HCT116 (cell line): ENCODE measurements around the gene ALX4. TPM values are rescaled to one million over a fixed set of nuclear protein-coding genes. Genes with fewer than 3 reads are reported as not detected.

ENCODE experiments used
- ATAC-seq: fragments of 200-7000 bp; cut with Tn5 transposase; 2 replicates; pipeline ENCODE4 v1.9.1; 2020; ENCODE audit warnings: mild to moderate bottlenecking, moderate library complexity
- BruUV-seq: library from RNA; stranded (reverse); fragments of 400-500 nt; replicated peaks from 2 replicates; lab custom pipeline; 2021; lab: Mats Ljungman, UMichigan
- CTCF ChIA-PET: fragments of 300-600 bp; sonication (Branson Sonifier 250); formaldehyde crosslinking; loops from one replicate; lab custom pipeline; 2021; ENCODE audit warnings: antibody characterized with exemption; lab: Charles Lee
- POLR2A ChIA-PET: fragments of 300-600, 350-600 bp; sonication (Branson Sonifier 250); formaldehyde crosslinking; loops from one replicate; lab custom pipeline; 2021; ENCODE audit warnings: antibody characterized with exemption; lab: Charles Lee
- RAD21 ChIA-PET, 2 experiments: fragments of 300-600 bp; sonication (Branson Sonifier 250); formaldehyde crosslinking; loops; one replicate each; lab custom pipeline; 2023; ENCODE audit warnings: low total read pairs in 2 of 2; ENCODE audit not compliant: uncharacterized antibody in 2 of 2, unreplicated experiment in 2 of 2, low non-redundant PET in 1 of 2; lab: Charles Lee
- DNase-seq: peaks from one replicate; pipeline ENCODE4 v3.0.0-alpha.2; 2010; ENCODE audit warnings: low read depth, low spot score
- H2AFZ ChIP-seq: fragments of 200-600 bp; shearing (Covaris generic), sonication (generic); 2 replicates; pipeline ENCODE4 v1.6.1; 2017; ENCODE audit warnings: low read depth, mixed run types, mixed read lengths, antibody characterized with exemption, low read length; ENCODE audit not compliant: poor library complexity, severe bottlenecking
- H3K27ac ChIP-seq: 2 replicates; pipeline ENCODE4 v1.5.1; 2012; ENCODE audit warnings: low read depth, low read length
- H3K27me3 ChIP-seq: fragments of 200-600 bp; sonication (generic); 2 replicates; pipeline ENCODE4 v1.6.1; 2016; ENCODE audit warnings: mixed run types, low read length, mixed read lengths; ENCODE audit not compliant: insufficient read depth
- H3K36me3 ChIP-seq, 2 experiments: fragments of 200-500 bp in 1 of 2; fragments of 200-600 bp in 1 of 2; sonication (Bioruptor generic) in 1 of 2; sonication (generic) in 1 of 2; 2 replicates each; pipeline versions ENCODE4 v1.5.1 to v1.6.1; 2014 to 2016; ENCODE audit warnings: low read length in 2 of 2, inconsistent platforms in 1 of 2, mixed read lengths in 1 of 2, mixed run types in 1 of 2; ENCODE audit not compliant: insufficient read depth in 2 of 2, control insufficient read depth in 1 of 2
- H3K4me1 ChIP-seq, 2 experiments: fragments of 200-600 bp in 1 of 2; sonication (generic) in 1 of 2; 2 replicates each; pipeline versions ENCODE4 v1.5.1 to v1.6.1; 2012 to 2017; ENCODE audit warnings: low read length in 2 of 2, inconsistent platforms in 1 of 2, mild to moderate bottlenecking in 1 of 2, mixed read lengths in 1 of 2, mixed run types in 1 of 2, moderate library complexity in 1 of 2; ENCODE audit not compliant: insufficient read depth in 2 of 2, control insufficient read depth in 1 of 2
- H3K4me2 ChIP-seq: fragments of 200-600 bp; sonication (generic); 2 replicates; pipeline ENCODE4 v1.6.1; 2017; ENCODE audit warnings: mixed run types, low read length, mixed read lengths
- H3K4me3 ChIP-seq, 2 experiments: fragments of 200-600 bp in 1 of 2; sonication (generic) in 1 of 2; replicated peaks in 1 of 2; 2 replicates each; pipeline ENCODE4 v1.5.1; 2011 to 2016; ENCODE audit warnings: low read length in 2 of 2, control low read depth in 1 of 2, low read depth in 1 of 2, mild to moderate bottlenecking in 1 of 2, mixed read lengths in 1 of 2, mixed run types in 1 of 2
- H3K79me2 ChIP-seq: fragments of 200-600 bp; sonication (generic); 2 replicates; pipeline ENCODE4 v1.6.1; 2017; ENCODE audit warnings: mild to moderate bottlenecking, mixed run types, low read length, moderate library complexity, mixed read lengths; ENCODE audit not compliant: insufficient read depth
- H3K9ac ChIP-seq: fragments of 200-600 bp; sonication (generic); 2 replicates; pipeline ENCODE4 v1.6.1; 2016; ENCODE audit warnings: low read length, mixed read lengths
- H3K9me2 ChIP-seq: fragments of 200-600 bp; sonication (generic), shearing (Covaris generic); 2 replicates; pipeline ENCODE4 v1.6.1; 2017; ENCODE audit warnings: mixed run types, mild to moderate bottlenecking, moderate library complexity; ENCODE audit not compliant: insufficient read depth
- H3K9me3 ChIP-seq, 2 experiments: fragments of 200-500 bp in 1 of 2; fragments of 200-600 bp in 1 of 2; sonication (Bioruptor generic) in 1 of 2; sonication (generic) in 1 of 2; 2 replicates each; pipeline ENCODE4 v1.6.1; 2014 to 2017; ENCODE audit warnings: low read length in 2 of 2, mixed read lengths in 2 of 2, inconsistent platforms in 1 of 2, low read depth in 1 of 2, mild to moderate bottlenecking in 1 of 2, mixed run types in 1 of 2, moderate library complexity in 1 of 2; ENCODE audit not compliant: control insufficient read depth in 1 of 2, insufficient read depth in 1 of 2
- H4K20me1 ChIP-seq: fragments of 200-600 bp; sonication (generic), shearing (Covaris generic); 2 replicates; pipeline ENCODE4 v1.6.1; 2017; ENCODE audit warnings: mixed run types, mild to moderate bottlenecking, moderate library complexity; ENCODE audit not compliant: insufficient read depth
- CEBPB ChIP-seq: IDR thresholded peaks from 2 replicates; pipeline ENCODE4 v1.6.1; 2012; ENCODE audit warnings: low read depth
- ELF1 ChIP-seq: IDR thresholded peaks from 2 replicates; pipeline ENCODE4 v1.6.1; 2012; ENCODE audit warnings: low read depth, borderline replicate concordance
- EZH2phosphoT487 ChIP-seq: fragments of 200-600 bp; IDR thresholded peaks from 2 replicates; pipeline ENCODE4 v1.6.1; 2018; ENCODE audit warnings: antibody characterized with exemption, borderline replicate concordance
- FOSL1 ChIP-seq: IDR thresholded peaks from 2 replicates; pipeline ENCODE4 v1.6.1; 2012; ENCODE audit warnings: low read depth
- JUND ChIP-seq: IDR thresholded peaks from 2 replicates; pipeline ENCODE4 v1.6.1; 2012
- POLR2A ChIP-seq: IDR thresholded peaks from 2 replicates; pipeline ENCODE4 v1.7.0; 2011; ENCODE audit warnings: borderline replicate concordance; ENCODE audit not compliant: insufficient read depth, insufficient read length; ENCODE audit errors: extremely low read depth
- POLR2AphosphoS5 ChIP-seq: IDR thresholded peaks from 2 replicates; pipeline ENCODE4 v1.6.1; 2011; ENCODE audit warnings: mild to moderate bottlenecking, low read depth, low read length, moderate library complexity
- SP1 ChIP-seq: IDR thresholded peaks from 2 replicates; pipeline ENCODE4 v1.6.1; 2012; ENCODE audit warnings: low read depth
- TCF7L2 ChIP-seq: IDR thresholded peaks from 2 replicates; pipeline ENCODE4 v1.7.0; 2011; ENCODE audit warnings: borderline replicate concordance, inconsistent platforms; ENCODE audit not compliant: insufficient read depth, insufficient read length; ENCODE audit errors: extremely low read depth
- YY1 ChIP-seq: IDR thresholded peaks from 2 replicates; pipeline ENCODE4 v1.6.1; 2011; ENCODE audit warnings: low read length, low read depth, moderate library complexity, mild to moderate bottlenecking; ENCODE audit not compliant: insufficient replicate concordance; ENCODE audit errors: extremely low read depth
- intact Hi-C: fragments of 100-400 bp; cut with micrococcal nuclease; formaldehyde crosslinking; loops from 2 replicates; pipeline ENCODE4 v1.10.0; 2022
- total RNA-seq: library from RNA; stranded (reverse); gene quantifications from one replicate; pipeline ENCODE4 v1.2.1, GENCODE V29; 2021; ENCODE audit not compliant: unreplicated experiment

Gene ALX4
- total RNA-seq, 1 experiment from 2014 or later, result not detected

DNA sequence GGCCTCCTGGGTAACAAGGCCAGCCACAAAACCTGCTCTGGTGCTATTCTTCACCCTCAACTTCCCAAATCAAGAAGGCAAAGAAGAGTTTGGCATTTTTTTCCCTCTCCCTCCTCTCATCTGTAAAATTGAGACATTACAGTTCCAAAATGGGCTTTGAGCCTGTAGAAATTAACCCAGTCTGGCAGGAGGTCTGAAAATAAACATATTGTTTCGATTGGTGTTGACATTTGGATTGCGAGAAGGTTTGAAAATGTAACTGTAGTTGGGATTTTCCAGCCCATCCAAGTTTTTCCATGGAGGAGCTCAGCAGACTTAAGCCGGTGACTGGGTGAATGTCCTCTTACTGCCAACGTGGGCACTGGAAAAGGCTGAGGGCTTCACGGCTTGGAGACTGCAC, 35.0 kb upstream of the ALX4 start:
- ChIA-PET RAD21 (no interaction called here), POLR2A (no interaction called here)
- no peak overlapping the region for H3K27ac ChIP-seq
- BruUV-seq, result no TSS peak
- H3K9me2 ChIP-seq, result no peaks in the 10 kb centered on the region
- no peak overlapping the region for H3K4me2 ChIP-seq
- no peaks in the 10 kb centered on the region for H4K20me1 ChIP-seq
- no peaks in the 10 kb centered on the region for H3K9me3 ChIP-seq
- intact Hi-C loops, result no loop called here
- no peaks in the 10 kb centered on the region for H3K4me1 ChIP-seq
- no peaks in the 10 kb centered on the region for H3K36me3 ChIP-seq
- ATAC-seq, result no peak
- no peak overlapping the region for H3K4me3 ChIP-seq
- DNase-seq, result no peak
- H2AFZ ChIP-seq, result no peak overlapping the region
- H3K79me2 ChIP-seq, result no peaks in the 10 kb centered on the region
- no peak for TF ChIP-seq TCF7L2
- TF ChIP-seq SP1, result no peak
- no peak for TF ChIP-seq ELF1
- no peak for TF ChIP-seq CEBPB
- TF ChIP-seq, all 23 proteins: peak for 0
- Histone ChIP-seq H3K9ac (no peak overlapping the region), H3K27me3 (no peaks in the 10 kb centered on the region)
- CTCF ChIA-PET, result no interaction called here

DNA sequence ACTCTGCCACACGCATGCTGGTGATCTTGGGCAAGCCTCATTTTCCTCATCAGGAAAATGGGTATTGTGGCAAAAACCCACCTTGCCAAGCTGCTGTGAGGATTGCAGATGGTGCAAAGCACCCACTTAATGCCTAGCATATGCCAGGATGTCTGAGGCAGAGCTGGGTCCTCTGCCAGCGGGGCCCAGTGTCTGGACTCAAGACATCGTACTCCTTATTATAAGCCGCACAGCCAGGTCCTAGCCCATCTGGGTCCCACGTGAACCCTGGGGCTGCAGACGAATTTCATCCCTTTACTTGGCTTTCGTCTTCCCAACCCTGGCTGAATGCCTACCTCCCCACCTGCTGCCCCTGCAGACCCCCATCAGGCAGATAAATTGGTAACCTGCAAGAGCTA, 34.5 kb upstream of the ALX4 start:
- RAD21 ChIA-PET, result no interaction called here
- no peak for TF ChIP-seq TCF7L2
- TF ChIP-seq FOSL1, result no peak
- TF ChIP-seq CEBPB, result no peak
- TF ChIP-seq POLR2A, result no peak
- TF ChIP-seq EZH2phosphoT487, result no peak
- no peak for TF ChIP-seq YY1
- TF ChIP-seq POLR2AphosphoS5, result no peak
- TF ChIP-seq JUND, result no peak
- POLR2A ChIA-PET, result no interaction called here
- H2AFZ ChIP-seq, result no peak overlapping the region
- H3K36me3 ChIP-seq, result no peaks in the 10 kb centered on the region
- H4K20me1 ChIP-seq, result no peaks in the 10 kb centered on the region
- no peaks in the 10 kb centered on the region for H3K9me2 ChIP-seq
- no peaks in the 10 kb centered on the region for H3K4me1 ChIP-seq
- H3K4me2 ChIP-seq, result no peak overlapping the region
- no peak overlapping the region for H3K9ac ChIP-seq
- H3K27me3 ChIP-seq, result no peaks in the 10 kb centered on the region
- CTCF ChIA-PET, result interaction anchor here (1.4 kb wide), 1 partner anchor 59 kb away, joined by 3 read pairs; no protein-coding TSS in a partner anchor
- intact Hi-C loops, result no loop called here
- BruUV-seq, result no TSS peak
- DNase-seq (no peak), ATAC-seq (no peak)
- H3K27ac ChIP-seq, result no peak overlapping the region
- H3K9me3 ChIP-seq, result no peaks in the 10 kb centered on the region
- H3K79me2 ChIP-seq, result no peaks in the 10 kb centered on the region
- no peak overlapping the region for H3K4me3 ChIP-seq
